ENCODE measurements around the gene ZSCAN10.
"Not testable (repeated sequence)": the region's sequence is repeated elsewhere in the genome, so short reads cannot be mapped to it uniquely, and the experiment has no call there.

Gene ZSCAN10

DNA sequence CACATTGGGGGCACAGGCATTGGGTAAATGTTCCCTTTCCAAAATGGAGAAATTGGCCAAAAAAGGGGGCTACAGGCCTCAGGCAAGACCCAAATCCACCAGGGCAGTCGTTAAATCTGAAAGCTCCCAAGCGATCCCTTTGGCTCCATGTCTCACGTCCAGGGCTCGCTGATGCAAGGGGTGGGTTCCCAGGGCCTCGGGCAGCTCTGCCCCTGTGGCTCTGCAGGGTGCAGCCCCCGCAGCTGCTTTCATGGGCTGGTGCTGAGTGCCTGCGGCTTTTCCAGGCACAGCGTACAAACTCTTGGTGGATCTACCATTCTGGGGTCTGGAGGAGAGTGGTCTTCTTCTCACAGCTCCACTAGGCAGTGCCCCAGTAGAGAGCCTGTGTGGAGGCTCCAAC lies 15.7 kb downstream of the ZSCAN10 start:
- not testable (repeated sequence) for DNase-seq

GRCh38 chr16:3081957-3082356 lies 17.1 kb downstream of the ZSCAN10 start:
- not testable (repeated sequence) for DNase-seq

- no peak for DNase-seq
These were observed 19.1 kb downstream of the ZSCAN10 start for GRCh38 chr16:3080024-3080423.

GRCh38 chr16:3076577-3076976 lies 22.5 kb downstream of the ZSCAN10 start:
- DNase-seq, result no peak

- DNase-seq, result not testable (repeated sequence)
These were observed 23.1 kb downstream of the ZSCAN10 start for GRCh38 chr16:3075946-3076345.

DNA sequence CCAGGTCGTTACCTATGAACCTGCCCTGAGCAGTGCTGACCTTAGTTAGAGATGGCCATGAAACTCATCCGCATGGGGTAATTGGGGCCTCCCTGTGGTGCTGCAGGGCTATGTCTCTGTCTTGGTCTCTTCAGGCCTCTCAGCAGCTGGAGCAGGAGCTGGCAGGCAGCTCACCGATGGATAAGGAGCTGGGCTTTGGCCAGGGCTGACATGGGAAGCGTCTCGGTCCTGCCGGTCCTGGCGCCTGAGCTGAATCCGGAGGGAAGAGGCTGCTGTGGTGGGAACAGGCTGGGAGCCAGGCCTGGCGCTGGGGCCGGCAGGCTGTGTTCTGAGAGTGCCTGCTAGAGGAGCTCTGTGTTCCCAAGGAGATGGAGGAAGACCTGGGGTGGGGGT lies 23.6 kb downstream of the ZSCAN10 start:
- no peak for DNase-seq

GRCh38 chr16:3074860-3075522 lies 24.1 kb downstream of the ZSCAN10 start:
- DNase-seq, result no peak

DNA sequence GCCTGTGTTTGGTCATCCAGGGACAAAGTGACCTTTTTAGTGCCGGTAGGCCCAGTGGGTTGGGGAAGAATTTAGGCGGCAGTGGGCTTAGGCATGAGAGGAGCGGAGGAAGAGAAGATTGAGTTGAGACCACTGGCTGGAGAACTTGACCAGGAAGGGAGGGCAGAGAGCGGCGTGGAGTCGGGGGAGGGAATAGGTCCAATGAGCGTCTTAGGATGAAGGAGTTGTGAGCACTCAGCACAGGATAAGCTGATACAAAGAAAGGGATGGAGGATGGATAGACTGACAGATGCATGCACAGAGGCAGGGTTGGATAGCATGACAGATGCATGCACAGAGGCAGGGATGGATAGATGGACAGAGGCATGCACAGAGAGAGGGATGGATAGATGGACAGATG lies 25.6 kb downstream of the ZSCAN10 start:
- no peak for DNase-seq

GRCh38 chr16:3072576-3073263 lies 26.4 kb downstream of the ZSCAN10 start:
- DNase-seq, result not testable (repeated sequence)

DNA sequence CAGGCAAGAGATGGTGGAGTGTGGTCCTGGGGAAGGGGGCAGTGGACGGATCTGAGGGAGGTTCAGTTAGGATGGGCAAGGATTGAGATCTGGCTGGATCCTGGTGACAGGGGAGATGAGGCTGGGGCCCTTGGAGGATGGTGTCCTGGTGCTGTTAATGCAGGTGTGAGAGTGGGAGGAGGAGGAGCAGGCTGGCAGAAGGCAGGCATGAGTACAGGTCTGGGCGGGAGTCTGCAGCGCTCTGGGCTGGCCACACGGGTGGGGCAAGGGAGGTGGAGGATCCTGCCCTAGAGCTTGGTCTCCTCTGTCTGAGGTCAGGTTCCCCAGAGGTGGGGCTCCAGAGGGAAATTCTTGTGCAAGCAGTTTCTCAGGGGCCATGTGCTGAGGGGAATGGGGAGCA lies 26.9 kb downstream of the ZSCAN10 start:
- DNase-seq, result not testable (repeated sequence)

GRCh38 chr16:3071655-3072054 lies 27.4 kb downstream of the ZSCAN10 start:
- DNase-seq, result no peak

GRCh38 chr16:3070608-3071111 lies 28.4 kb downstream of the ZSCAN10 start:
- DNase-seq, result no peak

- DNase-seq, result not testable (repeated sequence)
These were observed 29.9 kb downstream of the ZSCAN10 start for GRCh38 chr16:3069146-3069545.

GRCh38 chr16:3068487-3068886 lies 30.6 kb downstream of the ZSCAN10 start:
- DNase-seq, result no peak

DNA sequence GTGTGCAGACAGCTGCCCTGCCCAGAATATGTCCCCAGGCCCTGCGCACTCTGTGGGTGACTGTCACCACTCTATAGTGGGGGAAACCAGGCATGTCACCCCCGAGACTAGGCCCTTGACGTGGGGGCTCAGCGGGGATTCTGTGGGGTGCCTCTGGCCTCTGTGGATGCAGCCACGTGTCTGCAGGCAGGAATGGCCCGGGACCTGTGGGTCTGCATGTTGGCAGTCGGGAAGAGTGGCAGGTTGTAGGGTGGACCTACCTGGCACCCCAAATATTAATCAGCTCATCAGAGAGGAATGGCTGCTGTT lies 32.7 kb downstream of the ZSCAN10 start:
- no peak for DNase-seq

GRCh38 chr16:3065742-3066439 lies 33.2 kb downstream of the ZSCAN10 start:
- no peak for DNase-seq

DNA sequence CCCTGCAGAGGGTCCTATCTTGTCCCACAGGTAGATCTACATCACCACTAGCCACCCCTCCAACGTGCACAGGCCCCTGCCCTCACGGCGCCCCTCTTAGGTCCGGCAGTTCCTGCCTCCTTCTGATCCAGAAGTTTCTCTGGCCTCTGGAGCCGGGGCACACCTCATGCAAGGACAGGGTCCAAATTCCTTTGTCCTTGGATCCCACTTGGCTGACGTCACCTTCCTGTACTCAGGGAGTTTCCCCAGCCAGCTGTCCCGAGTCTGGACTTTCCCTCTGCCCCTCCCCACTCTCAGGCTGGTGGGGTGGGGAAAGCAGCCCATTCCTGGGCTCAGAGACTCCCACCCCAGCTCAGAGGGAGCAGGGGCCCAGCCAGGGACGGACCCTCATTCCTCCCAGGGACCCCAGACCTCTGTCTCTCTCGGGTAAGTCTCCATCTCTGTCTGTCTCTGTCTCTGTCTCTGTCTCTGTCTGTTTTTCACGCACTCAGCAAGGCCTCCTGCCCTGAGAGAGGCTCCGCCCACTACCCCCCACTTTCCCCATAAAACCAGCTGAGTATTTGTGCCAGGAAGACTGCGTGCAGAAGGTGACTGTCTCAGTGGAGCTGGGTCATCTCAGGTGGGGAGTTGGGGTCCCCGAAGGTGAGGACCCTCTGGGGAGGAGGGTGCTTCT lies 33.9 kb downstream of the ZSCAN10 start, which contains the start of gene IL32:
Gene IL32 (plus strand): TSS at position 572 of the 673 bp plus-strand sequence. CDS start 172 bp downstream, outside the sequence.
- DNase-seq, result no peak

DNA sequence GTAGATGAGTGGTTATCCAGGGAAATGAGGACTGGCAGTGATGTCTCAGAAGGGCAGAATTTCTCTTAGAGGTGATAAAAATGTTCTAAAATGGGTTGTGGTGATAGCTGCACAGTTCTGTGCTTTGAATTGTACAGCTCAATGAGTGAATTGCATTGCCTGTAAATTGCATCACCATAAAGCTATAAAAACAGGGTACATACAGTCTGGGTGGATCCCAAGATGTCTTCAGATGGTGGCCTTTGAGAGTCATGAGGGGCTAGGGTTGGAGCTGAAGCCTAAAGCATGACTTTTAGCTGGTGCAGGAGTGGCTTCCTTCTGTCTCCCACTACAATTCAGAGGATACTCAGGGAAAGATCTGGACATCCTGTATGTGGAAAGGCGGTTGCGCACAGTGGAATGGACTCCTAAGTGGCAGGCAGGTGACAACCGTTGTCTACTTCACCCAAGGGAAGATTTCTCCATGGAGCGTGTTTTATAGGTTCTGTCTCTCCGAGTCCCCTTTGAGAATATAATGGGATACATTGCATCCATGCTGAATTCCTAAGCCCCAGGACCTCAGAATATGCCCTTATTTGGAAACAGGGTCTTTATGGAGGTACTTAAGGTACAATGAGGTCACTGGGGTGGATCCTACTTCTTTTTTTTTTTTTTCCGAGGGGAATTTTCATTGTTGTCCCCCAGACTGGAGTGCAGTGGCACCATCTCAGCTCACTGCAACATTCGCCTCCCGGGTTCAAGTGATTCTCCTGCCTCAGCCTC lies 35.3 kb downstream of the ZSCAN10 start:
- DNase-seq, result no peak

GRCh38 chr16:3062553-3062952 lies 36.5 kb downstream of the ZSCAN10 start:
- DNase-seq, result no peak

- DNase-seq, result no peak
These were observed 38.6 kb downstream of the ZSCAN10 start for GRCh38 chr16:3060339-3061127.

- DNase-seq, result no peak
These were observed 39.3 kb downstream of the ZSCAN10 start for GRCh38 chr16:3059723-3060242.

Data from SHP77 (cell line).